ENCODE data around the gene UBE2D2.
"Not testable (repeated sequence)": the region's sequence is repeated elsewhere in the genome, so short reads cannot be mapped to it uniquely, and the experiment has no call there.

UBE2D2 gene

GRCh38 chr5:139588116-139588515 lies 27.0 kb downstream of the UBE2D2 start:
- DNase-seq = not testable (repeated sequence)

- DNase-seq = no peak
These were observed 27.8 kb downstream of the UBE2D2 start for GRCh38 chr5:139588962-139589361.

- no peak for DNase-seq
These were observed 31.1 kb downstream of the UBE2D2 start for GRCh38 chr5:139592289-139592688.

GRCh38 chr5:139593076-139593475 lies 31.9 kb downstream of the UBE2D2 start:
- DNase-seq = not testable (repeated sequence)

GRCh38 chr5:139593716-139594319 lies 32.7 kb downstream of the UBE2D2 start:
- DNase-seq = no peak

- DNase-seq = no peak
These were observed 36.0 kb downstream of the UBE2D2 start for GRCh38 chr5:139597134-139597533.

- not testable (repeated sequence) for DNase-seq
These were observed 37.4 kb downstream of the UBE2D2 start for GRCh38 chr5:139598601-139598965.

- no peak for DNase-seq
These were observed 39.3 kb downstream of the UBE2D2 start for GRCh38 chr5:139600336-139600949.

GRCh38 chr5:139601429-139601828 lies 40.3 kb downstream of the UBE2D2 start:
- no peak for DNase-seq

GRCh38 chr5:139601948-139602347 lies 40.8 kb downstream of the UBE2D2 start:
- DNase-seq = not testable (repeated sequence)

- no peak for DNase-seq
These were observed 44.7 kb downstream of the UBE2D2 start for GRCh38 chr5:139605887-139606286.

- no peak for DNase-seq
These were observed 50.8 kb downstream of the UBE2D2 start for GRCh38 chr5:139611703-139612584.

GRCh38 chr5:139619861-139620260 lies 58.7 kb downstream of the UBE2D2 start:
- DNase-seq = no peak

- not testable (repeated sequence) for DNase-seq
These were observed 64.3 kb downstream of the UBE2D2 start for GRCh38 chr5:139625398-139625797.

GRCh38 chr5:139630855-139631254 lies 69.7 kb downstream of the UBE2D2 start:
- no peak for DNase-seq

- DNase-seq = no peak
These were observed 70.5 kb downstream of the UBE2D2 start for GRCh38 chr5:139631520-139632165.

GRCh38 chr5:139633295-139634027 lies 72.3 kb downstream of the UBE2D2 start:
- peak; percentile 28 for DNase-seq

- DNase-seq = no peak
These were observed 72.8 kb downstream of the UBE2D2 start for GRCh38 chr5:139634028-139634325.

GRCh38 chr5:139634541-139634940 lies 73.4 kb downstream of the UBE2D2 start:
- no peak for DNase-seq

- DNase-seq = no peak
These were observed 74.1 kb downstream of the UBE2D2 start for GRCh38 chr5:139635191-139635590.

- DNase-seq = peak; percentile 74
These were observed 74.6 kb downstream of the UBE2D2 start for GRCh38 chr5:139635606-139636206.

GRCh38 chr5:139636207-139636792 lies 75.2 kb downstream of the UBE2D2 start:
- peak; percentile 36 for DNase-seq

Data from DMS79 (cell line).